ENCODE data around the gene SH3BP4.

Gene SH3BP4

DNA sequence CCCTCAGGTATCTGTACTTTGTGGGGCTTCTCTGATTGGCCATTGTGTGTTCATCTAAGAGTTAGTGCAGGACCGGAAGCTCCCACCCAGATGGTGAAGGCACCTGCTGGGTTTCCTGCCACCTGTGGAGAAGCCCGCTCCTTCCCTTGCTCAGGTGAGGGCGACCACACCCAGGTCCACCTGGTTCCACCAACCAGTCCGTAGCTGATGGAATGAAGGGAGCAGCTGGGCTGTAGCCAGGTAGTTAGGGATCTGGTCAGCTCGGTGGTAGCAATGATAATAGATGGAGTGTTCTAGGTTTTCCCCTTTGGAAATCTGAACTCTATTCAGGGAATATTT, 16.0 kb downstream of the SH3BP4 start:
- Histone ChIP-seq H3K27ac (ENCODE audit: low read length) (no peak overlapping the region), H3K27me3 (ENCODE audit: low read depth, low read length) (no peaks in the 10 kb centered on the region), H3K36me3 (replicated peaks; ENCODE audit: low read depth, low read length) (no peaks in the 10 kb centered on the region), H2AFZ (ENCODE audit: low read depth, low read length) (no peak overlapping the region), H3K9ac (ENCODE audit: low read length) (no peak overlapping the region), H3K4me2 (ENCODE audit: low read length) (no peak overlapping the region), H3K4me1 (ENCODE audit: low read length) (no peaks in the 10 kb centered on the region), H3K79me2 (ENCODE audit: low read length) (no peaks in the 10 kb centered on the region), H3K4me3 (ENCODE audit: low read length) (no peak overlapping the region), H3K9me3 (ENCODE audit: insufficient read depth, low read length) (no peaks in the 10 kb centered on the region), H4K20me1 (ENCODE audit: insufficient read depth, low read length) (no peaks in the 10 kb centered on the region)
- no peak for TF ChIP-seq EZH2phosphoT487 (IDR thresholded peaks at IDR 0.05; ENCODE audit: low read depth)
- TF ChIP-seq, protein P1, sequence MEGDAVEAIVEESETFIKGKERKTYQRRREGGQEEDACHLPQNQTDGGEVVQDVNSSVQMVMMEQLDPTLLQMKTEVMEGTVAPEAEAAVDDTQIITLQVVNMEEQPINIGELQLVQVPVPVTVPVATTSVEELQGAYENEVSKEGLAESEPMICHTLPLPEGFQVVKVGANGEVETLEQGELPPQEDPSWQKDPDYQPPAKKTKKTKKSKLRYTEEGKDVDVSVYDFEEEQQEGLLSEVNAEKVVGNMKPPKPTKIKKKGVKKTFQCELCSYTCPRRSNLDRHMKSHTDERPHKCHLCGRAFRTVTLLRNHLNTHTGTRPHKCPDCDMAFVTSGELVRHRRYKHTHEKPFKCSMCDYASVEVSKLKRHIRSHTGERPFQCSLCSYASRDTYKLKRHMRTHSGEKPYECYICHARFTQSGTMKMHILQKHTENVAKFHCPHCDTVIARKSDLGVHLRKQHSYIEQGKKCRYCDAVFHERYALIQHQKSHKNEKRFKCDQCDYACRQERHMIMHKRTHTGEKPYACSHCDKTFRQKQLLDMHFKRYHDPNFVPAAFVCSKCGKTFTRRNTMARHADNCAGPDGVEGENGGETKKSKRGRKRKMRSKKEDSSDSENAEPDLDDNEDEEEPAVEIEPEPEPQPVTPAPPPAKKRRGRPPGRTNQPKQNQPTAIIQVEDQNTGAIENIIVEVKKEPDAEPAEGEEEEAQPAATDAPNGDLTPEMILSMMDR (IDR thresholded peaks at IDR 0.05; ENCODE audit: low read depth, low read length): no peak

DNA sequence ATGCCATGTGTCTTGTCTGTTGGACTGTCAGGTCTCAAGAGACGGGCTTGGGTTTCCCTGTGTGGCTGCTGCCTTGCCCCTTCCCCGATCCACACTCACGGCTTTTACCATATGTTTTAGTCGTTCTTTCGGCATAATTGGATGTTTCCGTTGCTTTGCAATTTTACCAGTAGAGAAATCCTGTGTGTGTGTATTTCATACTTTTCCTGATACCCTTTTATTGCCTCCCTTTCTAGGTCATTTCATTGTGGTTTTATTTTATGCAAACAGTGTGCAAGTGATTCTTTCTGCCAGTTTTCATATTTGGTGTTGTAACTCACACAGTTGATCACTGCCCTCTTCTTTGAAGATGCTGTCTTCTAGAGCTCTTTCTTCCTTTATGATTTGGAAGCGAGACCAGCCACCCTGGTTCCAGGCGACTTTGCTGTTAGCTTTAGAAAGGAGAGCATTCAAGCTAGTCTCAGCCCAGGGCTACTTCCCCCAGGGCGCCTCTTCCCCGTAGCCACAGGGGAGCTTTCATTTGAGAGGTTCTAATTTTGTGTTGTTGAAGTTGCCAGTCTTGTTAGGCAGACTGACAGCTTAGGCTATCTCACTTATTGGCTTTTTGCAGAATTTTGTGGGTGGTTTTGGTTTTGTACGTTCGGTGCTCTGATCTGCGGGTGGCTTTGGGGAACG, 17.0 kb downstream of the SH3BP4 start:
- no peak for TF ChIP-seq EZH2phosphoT487 (IDR thresholded peaks at IDR 0.05; ENCODE audit: low read depth)
- TF ChIP-seq, protein P1 (IDR thresholded peaks at IDR 0.05; ENCODE audit: low read depth, low read length): no peak
- Histone ChIP-seq H3K36me3 (replicated peaks; ENCODE audit: low read depth, low read length) (no peaks in the 10 kb centered on the region), H3K9me3 (ENCODE audit: insufficient read depth, low read length) (no peaks in the 10 kb centered on the region), H3K27ac (ENCODE audit: low read length) (no peak overlapping the region), H3K27me3 (ENCODE audit: low read depth, low read length) (no peaks in the 10 kb centered on the region), H3K9ac (ENCODE audit: low read length) (no peak overlapping the region), H3K4me2 (ENCODE audit: low read length) (no peak overlapping the region), H3K4me3 (ENCODE audit: low read length) (no peak overlapping the region), H4K20me1 (ENCODE audit: insufficient read depth, low read length) (no peaks in the 10 kb centered on the region), H3K4me1 (ENCODE audit: low read length) (no peaks in the 10 kb centered on the region), H3K79me2 (ENCODE audit: low read length) (no peaks in the 10 kb centered on the region), H2AFZ (ENCODE audit: low read depth, low read length) (no peak overlapping the region)

DNA sequence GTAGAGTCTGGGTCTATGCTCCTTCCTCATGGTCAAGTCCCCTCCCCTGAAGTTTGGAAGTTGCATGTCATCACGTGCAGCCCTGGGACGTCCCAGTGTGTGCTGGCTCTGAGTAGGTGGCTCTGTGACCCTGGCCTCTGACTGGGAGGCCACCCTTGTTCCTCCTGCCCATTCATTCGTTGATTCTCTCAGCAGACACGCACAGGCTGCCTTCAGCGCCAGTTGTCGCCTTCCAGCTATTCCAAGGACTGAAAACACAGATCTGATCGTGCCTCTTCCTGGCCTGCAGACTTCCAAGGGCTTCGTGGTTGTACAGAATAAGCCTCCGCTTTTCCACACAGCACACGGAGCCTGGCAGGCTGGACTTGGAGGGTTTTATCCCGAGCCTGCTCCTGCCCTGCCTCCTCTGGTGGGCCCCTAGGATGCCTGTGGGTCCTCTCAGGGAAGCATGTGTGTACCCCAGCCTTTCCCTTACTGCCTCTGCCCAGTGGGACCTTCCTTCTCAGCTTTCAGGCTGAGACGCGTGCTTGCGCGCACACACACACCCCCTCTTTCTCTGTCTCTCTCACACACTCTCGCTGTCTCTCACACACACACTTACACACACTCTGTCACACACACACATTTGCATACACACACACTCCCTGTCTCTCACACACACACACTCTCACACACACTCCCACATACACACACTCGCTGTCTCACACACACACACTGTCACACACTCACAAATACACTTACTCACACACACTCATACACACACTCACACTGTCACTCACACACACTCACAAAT, 17.7 kb downstream of the SH3BP4 start:
- H3K4me3 ChIP-seq (ENCODE audit: low read length): no peak overlapping the region
- H3K9ac ChIP-seq (ENCODE audit: low read length): no peak overlapping the region
- H3K27me3 ChIP-seq (ENCODE audit: low read depth, low read length): no peaks in the 10 kb centered on the region
- no peaks in the 10 kb centered on the region for H3K9me3 ChIP-seq (ENCODE audit: insufficient read depth, low read length)
- H3K27ac ChIP-seq (ENCODE audit: low read length): no peak overlapping the region
- H3K36me3 ChIP-seq (replicated peaks; ENCODE audit: low read depth, low read length): no peaks in the 10 kb centered on the region
- no peak overlapping the region for H3K4me2 ChIP-seq (ENCODE audit: low read length)
- no peaks in the 10 kb centered on the region for H4K20me1 ChIP-seq (ENCODE audit: insufficient read depth, low read length)
- no peaks in the 10 kb centered on the region for H3K79me2 ChIP-seq (ENCODE audit: low read length)
- no peak for TF ChIP-seq EZH2phosphoT487 (IDR thresholded peaks at IDR 0.05; ENCODE audit: low read depth)
- TF ChIP-seq, protein P1 (IDR thresholded peaks at IDR 0.05; ENCODE audit: low read depth, low read length): no peak
- no peak overlapping the region for H2AFZ ChIP-seq (ENCODE audit: low read depth, low read length)
- no peaks in the 10 kb centered on the region for H3K4me1 ChIP-seq (ENCODE audit: low read length)

DNA sequence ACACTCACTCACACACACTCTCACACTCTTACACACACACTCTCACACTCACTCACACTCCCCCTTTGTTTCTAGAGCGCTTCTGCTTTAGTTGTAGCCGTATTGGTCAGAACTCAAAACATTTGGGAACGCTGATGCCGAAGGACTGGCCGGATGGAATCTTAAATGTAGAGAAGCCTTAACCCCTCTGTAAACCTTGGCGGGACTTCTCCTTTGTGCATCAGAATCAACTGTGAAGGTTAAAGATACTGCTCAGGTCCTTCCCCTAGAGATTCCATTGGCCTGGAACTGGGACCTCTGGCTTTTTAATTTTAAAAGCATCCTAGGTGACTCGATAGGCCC, 18.3 kb downstream of the SH3BP4 start:
- H3K9ac ChIP-seq (ENCODE audit: low read length): no peak overlapping the region

More for the DNA sequence above, 18.3 kb downstream of the SH3BP4 start:
- H3K36me3 ChIP-seq (replicated peaks; ENCODE audit: low read depth, low read length): no peaks in the 10 kb centered on the region
- H3K27ac ChIP-seq (ENCODE audit: low read length): no peak overlapping the region
- H3K4me3 ChIP-seq (ENCODE audit: low read length): no peak overlapping the region
- H3K9me3 ChIP-seq (ENCODE audit: insufficient read depth, low read length): no peaks in the 10 kb centered on the region
- TF ChIP-seq, protein P1 (IDR thresholded peaks at IDR 0.05; ENCODE audit: low read depth, low read length): no peak
- no peak for TF ChIP-seq EZH2phosphoT487 (IDR thresholded peaks at IDR 0.05; ENCODE audit: low read depth)
- H3K79me2 ChIP-seq (ENCODE audit: low read length): no peaks in the 10 kb centered on the region
- H4K20me1 ChIP-seq (ENCODE audit: insufficient read depth, low read length): no peaks in the 10 kb centered on the region
- no peak overlapping the region for H3K4me2 ChIP-seq (ENCODE audit: low read length)
- H3K27me3 ChIP-seq (ENCODE audit: low read depth, low read length): no peaks in the 10 kb centered on the region
- no peaks in the 10 kb centered on the region for H3K4me1 ChIP-seq (ENCODE audit: low read length)
- no peak overlapping the region for H2AFZ ChIP-seq (ENCODE audit: low read depth, low read length)
